ENCODE data around the gene TSC22D1.

- no peak for TF ChIP-seq TARDBP (IDR thresholded peaks at IDR 0.05)
- no peak for TF ChIP-seq FOXM1 (IDR thresholded peaks at IDR 0.05; ENCODE audit: borderline replicate concordance)
- no peak for TF ChIP-seq FOXA1 (IDR thresholded peaks at IDR 0.05)
- TF ChIP-seq SP1 (IDR thresholded peaks at IDR 0.05), result no peak
- no peak for TF ChIP-seq BHLHE40 (IDR thresholded peaks at IDR 0.05; ENCODE audit: borderline replicate concordance)
- TF ChIP-seq CTBP1 (IDR thresholded peaks at IDR 0.05; ENCODE audit: borderline replicate concordance), result no peak
- no peak for TF ChIP-seq PKNOX1 (IDR thresholded peaks at IDR 0.05)
- TF ChIP-seq NFRKB (IDR thresholded peaks at IDR 0.05), result no peak
- no peak for TF ChIP-seq FOXK2 (IDR thresholded peaks at IDR 0.05)
Observed at GRCh38 chr13:44617648-44618047, 41.5 kb upstream of the TSC22D1 start.

Measured in HEK293T (cell line).